ENCODE data around the gene NR4A3.

The NR4A3 gene

GRCh38 chr9:99813739-99814138, 7.9 kb upstream of the NR4A3 start:
- DNase-seq (ENCODE audit: low spot score), result no peak

GRCh38 chr9:99814359-99814758, 7.3 kb upstream of the NR4A3 start:
- no peak for DNase-seq (ENCODE audit: low spot score)

- no peak for DNase-seq (ENCODE audit: low spot score)
These were observed 5.3 kb upstream of the NR4A3 start for GRCh38 chr9:99816392-99816791.

GRCh38 chr9:99818500-99818899, 3.2 kb upstream of the NR4A3 start:
- DNase-seq (ENCODE audit: low spot score), result peak; percentile 20

GRCh38 chr9:99819123-99819855, 2.4 kb upstream of the NR4A3 start:
- DNase-seq (ENCODE audit: low spot score), result peak; percentile 79

GRCh38 chr9:99819856-99820684, 1.6 kb upstream of the NR4A3 start:
- DNase-seq (ENCODE audit: low spot score), result peak; percentile 87

- DNase-seq (ENCODE audit: low spot score), result peak; percentile 44
These were observed 845 bp upstream of the NR4A3 start for GRCh38 chr9:99820685-99821395.

- peak; percentile 34 for DNase-seq (ENCODE audit: low spot score)
These were observed 572 bp downstream of the NR4A3 start for GRCh38 chr9:99822109-99822805.

GRCh38 chr9:99822806-99823591, 1.3 kb downstream of the NR4A3 start:
- peak; percentile 15 for DNase-seq (ENCODE audit: low spot score)

- no peak for DNase-seq (ENCODE audit: low spot score)
These were observed 2.1 kb downstream of the NR4A3 start for GRCh38 chr9:99823681-99824377.

GRCh38 chr9:99824378-99825171, 2.9 kb downstream of the NR4A3 start:
- no peak for DNase-seq (ENCODE audit: low spot score)

- DNase-seq (ENCODE audit: low spot score), result no peak
These were observed 3.7 kb downstream of the NR4A3 start for GRCh38 chr9:99825172-99826046.

GRCh38 chr9:99826579-99826978, 4.9 kb downstream of the NR4A3 start:
- DNase-seq (ENCODE audit: low spot score), result no peak

GRCh38 chr9:99827244-99827643, 5.6 kb downstream of the NR4A3 start:
- no peak for DNase-seq (ENCODE audit: low spot score)

- DNase-seq (ENCODE audit: low spot score), result no peak
These were observed 6.3 kb downstream of the NR4A3 start for GRCh38 chr9:99828054-99828416.

- no peak for DNase-seq (ENCODE audit: low spot score)
These were observed 6.9 kb downstream of the NR4A3 start for GRCh38 chr9:99828417-99829176.

GRCh38 chr9:99831857-99832557, 10.3 kb downstream of the NR4A3 start:
- DNase-seq (ENCODE audit: low spot score), result no peak

Measured in SK-N-DZ (cell line).